Fibroblast of skin of left quadriceps (primary cell): ENCODE data around the gene NCKAP1.

ENCODE experiments used
- DNase-seq, 2 experiments: peaks; one replicate each; pipeline ENCODE4 v3.0.0-alpha.2; 2013; ENCODE audit warnings: low read depth in 2 of 2

NCKAP1 gene

GRCh38 chr2:182949052-182949451, 89.2 kb downstream of the NCKAP1 start:
- no peak for DNase-seq

- peak in 1 of 2 experiments; percentile 0 for DNase-seq
These were observed 91.3 kb downstream of the NCKAP1 start for GRCh38 chr2:182946958-182947369.

GRCh38 chr2:182943339-182943738, 94.9 kb downstream of the NCKAP1 start:
- DNase-seq, result no peak

- DNase-seq, result no peak
These were observed 95.5 kb downstream of the NCKAP1 start for GRCh38 chr2:182942756-182943155.

DNA sequence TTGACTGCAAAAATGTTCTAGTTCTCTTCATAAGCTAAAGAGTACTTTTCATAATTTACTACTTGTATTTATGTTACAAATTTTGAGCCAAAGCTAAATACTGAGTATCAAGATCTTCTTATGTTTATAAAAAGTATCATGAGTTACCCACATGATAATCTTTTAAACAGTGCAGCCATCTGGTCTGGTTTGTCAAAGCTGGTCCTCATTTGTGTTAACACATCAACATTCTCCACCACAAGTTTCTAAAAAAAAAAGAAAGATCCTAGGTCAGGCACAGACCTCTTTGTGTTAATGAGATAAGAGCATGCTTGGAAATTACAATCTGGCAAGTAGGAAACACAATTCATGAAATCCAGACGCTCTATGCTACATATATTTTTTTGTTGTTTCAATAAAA, 96.3 kb downstream of the NCKAP1 start:
- peak in 1 of 2 experiments; percentile 1 for DNase-seq

DNA sequence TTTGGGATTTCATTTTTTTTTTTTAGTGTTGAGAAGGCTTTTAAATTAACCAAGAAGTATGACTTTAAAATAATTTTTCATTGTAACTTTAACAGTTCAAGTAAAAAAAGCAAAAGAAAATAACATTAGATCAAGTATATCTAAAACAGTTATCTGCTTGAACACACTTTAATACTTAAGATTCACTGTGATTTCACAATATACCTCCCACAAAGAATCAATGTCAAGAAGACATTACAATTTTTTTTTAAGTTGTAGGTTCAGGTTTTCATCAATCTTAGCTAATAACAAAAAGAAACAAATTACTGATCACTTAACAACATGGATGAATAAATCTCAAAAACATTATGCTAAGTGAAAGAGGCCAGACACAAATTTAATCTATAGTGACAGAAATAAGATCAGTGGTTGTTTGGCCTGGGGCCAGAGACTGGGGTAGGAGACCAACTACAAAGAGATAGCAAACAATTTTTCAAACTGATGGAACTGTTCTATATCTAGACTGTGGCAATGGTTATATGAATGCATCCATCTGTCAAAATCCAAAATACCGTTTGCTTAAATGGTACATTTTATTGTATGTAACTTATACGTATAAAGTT, 97.0 kb downstream of the NCKAP1 start:
- DNase-seq, result no peak

GRCh38 chr2:182937870-182938269, 100.4 kb downstream of the NCKAP1 start:
- no peak for DNase-seq

DNA sequence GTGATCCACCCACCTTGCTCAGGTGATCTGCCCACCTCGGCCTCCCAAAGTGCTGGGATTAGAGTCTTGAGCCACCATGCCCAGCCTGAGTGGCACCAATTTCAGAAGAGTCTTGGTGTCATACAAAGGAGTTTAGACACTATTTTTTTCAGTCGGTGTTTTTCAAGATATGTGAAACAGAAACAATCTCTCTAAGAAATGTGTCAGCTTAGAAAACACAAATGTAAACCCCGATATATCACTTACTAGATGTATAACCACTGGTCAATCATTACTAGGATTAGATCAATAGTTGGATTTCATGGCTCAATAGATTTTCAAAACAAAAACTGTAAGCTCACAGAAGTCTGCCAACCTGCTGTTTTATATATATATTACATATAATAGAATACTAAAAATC, 104.6 kb downstream of the NCKAP1 start:
- no peak for DNase-seq

GRCh38 chr2:182929972-182930371, 108.3 kb downstream of the NCKAP1 start:
- no peak for DNase-seq

DNA sequence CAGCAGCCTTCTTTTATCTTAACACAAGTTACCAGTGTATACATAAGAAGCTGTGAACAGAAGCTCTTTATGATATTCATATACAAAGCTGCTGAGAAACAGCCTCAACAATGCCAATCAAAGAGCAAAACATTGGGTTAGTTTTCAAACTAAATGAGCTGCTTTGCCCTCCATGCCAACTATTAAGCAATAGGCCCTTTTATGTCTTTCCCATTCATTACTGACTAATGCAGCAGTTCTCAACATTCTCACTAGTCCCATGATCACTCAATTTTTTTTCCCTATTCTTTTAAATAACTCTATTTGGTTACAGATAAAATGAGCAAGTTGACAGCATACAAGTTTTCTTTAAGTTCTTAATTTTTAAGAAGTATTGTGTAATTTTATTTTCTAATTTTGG, 114.0 kb downstream of the NCKAP1 start:
- DNase-seq, result no peak

- DNase-seq, result no peak
These were observed 117.0 kb downstream of the NCKAP1 start for GRCh38 chr2:182921234-182921633.

DNA sequence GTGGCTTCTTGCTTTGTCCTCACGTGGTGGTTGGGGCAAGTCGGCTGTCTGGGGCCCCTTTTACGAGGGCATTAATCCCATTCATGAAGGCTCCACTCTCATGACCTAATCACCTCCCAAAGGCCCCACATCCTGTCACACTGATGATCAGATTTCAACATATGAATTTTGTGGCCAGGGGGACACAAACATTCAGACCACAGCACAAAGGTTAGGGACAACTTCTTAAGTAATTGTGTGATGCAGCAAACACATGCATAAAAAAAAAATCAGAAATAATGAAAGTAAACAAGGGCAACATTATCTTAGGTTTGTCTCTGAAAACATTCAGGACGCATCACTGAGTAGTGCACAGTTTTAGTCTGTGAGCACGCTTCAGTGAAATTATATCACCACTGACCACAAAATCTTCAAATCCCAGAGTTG, 117.6 kb downstream of the NCKAP1 start:
- no peak for DNase-seq

- DNase-seq, result no peak
These were observed 118.2 kb downstream of the NCKAP1 start for GRCh38 chr2:182920089-182920488.

DNA sequence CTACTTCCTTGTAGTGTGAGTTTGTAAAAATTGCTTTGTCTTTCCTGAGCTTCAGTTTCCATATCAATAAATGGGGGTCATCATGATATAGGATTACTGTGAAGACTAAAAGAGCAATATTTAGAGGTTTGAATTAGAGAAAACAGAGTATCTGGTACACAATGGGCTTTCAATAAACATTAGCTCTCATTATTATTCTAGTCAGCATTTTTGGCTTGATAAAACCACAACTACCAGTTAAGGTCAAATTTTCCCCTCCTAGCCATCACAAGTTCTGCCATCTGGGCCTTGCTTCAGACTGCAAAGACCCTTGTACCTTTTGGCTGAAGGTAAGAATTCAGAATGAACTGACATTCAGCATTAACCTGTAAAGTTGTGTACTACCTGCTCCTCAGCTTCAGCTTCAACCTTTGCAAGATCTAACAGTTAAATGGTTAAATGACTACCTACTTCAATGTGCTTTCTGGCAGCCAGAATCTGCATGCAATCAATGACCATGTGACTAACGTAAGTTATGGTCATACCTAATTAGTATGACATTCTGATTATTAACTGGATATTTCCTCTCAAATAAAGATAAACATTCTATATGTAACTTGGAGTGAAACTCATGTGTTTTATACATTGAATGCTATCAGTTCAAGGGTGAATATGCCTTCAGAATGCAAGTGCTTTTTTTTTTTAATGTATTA, 119.2 kb downstream of the NCKAP1 start:
- DNase-seq, result no peak

DNA sequence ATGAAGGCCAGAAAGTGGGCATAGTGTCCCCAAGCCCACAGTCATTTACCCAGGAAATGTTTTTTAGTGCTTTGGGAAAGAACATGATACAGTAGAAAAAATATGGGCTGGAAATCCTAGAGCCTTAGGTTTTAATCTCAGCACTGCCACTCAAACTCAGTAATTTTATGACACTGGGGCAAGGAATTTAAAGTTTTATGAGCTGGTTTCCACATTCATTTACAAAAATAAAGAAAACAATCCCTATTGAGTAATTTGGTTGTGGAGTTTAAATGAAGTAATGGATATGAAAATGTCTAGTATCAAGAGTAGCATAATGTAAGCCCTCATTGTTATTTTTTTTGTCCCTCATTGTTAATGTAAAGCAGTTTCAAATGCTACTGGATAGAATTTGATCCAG, 120.3 kb downstream of the NCKAP1 start:
- DNase-seq, result peak in 1 of 2 experiments; percentile 5

GRCh38 chr2:182916417-182916816, 121.8 kb downstream of the NCKAP1 start:
- no peak for DNase-seq

- DNase-seq, result peak; percentile 61 to 64
These were observed 122.6 kb downstream of the NCKAP1 start for GRCh38 chr2:182915369-182916326.

GRCh38 chr2:182914852-182915251, 123.4 kb downstream of the NCKAP1 start:
- DNase-seq, result no peak

- DNase-seq, result no peak
These were observed 125.2 kb downstream of the NCKAP1 start for GRCh38 chr2:182913064-182913463.

GRCh38 chr2:182912518-182912915, 125.7 kb downstream of the NCKAP1 start:
- no peak for DNase-seq

GRCh38 chr2:182911813-182912517, 126.3 kb downstream of the NCKAP1 start:
- DNase-seq, result no peak

DNA sequence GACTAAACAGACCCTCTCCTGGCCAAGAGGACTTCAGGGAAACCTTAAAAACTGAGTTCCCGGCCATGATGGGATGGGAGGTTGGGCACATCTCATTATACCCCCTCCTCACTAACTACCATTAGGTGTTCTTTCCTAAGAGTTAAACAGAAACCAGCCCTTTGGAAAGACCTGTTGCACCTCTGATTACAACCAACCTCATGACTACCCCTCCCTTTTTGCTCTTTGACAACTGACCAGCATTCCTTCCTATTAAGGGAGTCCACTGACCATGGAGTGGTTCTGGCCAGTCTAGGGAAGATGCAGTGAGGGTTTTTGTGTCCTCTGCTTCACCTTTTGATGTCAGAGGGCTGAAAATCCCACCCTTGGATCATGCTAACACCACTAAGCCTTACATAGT, 127.3 kb downstream of the NCKAP1 start:
- DNase-seq, result no peak
